ENCODE measurements around the gene B3GALT6.

Gene B3GALT6

GRCh38 chr1:1202831-1203560 is 29.0 kb upstream of the B3GALT6 start:
- no peak for DNase-seq

- no peak for DNase-seq
Observed at GRCh38 chr1:1203561-1204424, 28.2 kb upstream of the B3GALT6 start.

- no peak for DNase-seq
Observed at GRCh38 chr1:1204425-1204920, 27.6 kb upstream of the B3GALT6 start.

- no peak for DNase-seq
Observed at GRCh38 chr1:1204998-1205768, 26.9 kb upstream of the B3GALT6 start.

DNA sequence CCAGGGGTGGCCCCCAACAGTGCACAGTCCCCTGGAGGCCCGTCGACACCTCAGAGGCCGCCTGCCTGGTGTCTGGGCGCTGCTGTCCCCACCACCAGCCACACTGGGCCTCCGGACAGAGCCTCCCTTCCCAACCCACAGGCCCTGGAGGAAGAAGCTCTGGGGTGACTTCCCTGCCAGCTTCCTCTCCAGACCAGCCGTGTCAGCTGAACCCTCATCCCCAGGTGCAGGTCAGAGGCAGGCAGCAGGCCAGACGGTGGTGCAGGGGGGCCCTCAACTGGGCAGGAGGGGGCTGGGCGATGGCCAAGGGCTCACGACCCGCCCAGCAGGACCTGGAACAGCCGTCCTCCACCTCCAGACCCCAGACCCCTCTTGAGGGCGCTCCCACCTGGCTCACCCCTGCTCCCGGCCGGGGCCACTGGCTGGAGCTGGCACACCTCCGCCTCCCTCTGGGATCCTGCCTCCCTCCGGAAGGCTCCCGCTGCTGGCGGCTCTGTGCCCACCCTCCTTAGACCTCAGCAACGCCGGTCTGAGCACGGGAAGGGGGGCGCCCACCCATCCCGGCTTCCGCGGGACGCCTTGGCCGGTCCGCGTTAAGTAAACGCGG is 26.2 kb upstream of the B3GALT6 start:
- no peak for DNase-seq

GRCh38 chr1:1206376-1206965 is 25.6 kb upstream of the B3GALT6 start, which contains the start of gene TNFRSF18:
TNFRSF18 (minus strand) TSS chr1:1206592; CDS start chr1:1206571, 21 bp downstream.
- DNase-seq: peak; percentile 58

DNA sequence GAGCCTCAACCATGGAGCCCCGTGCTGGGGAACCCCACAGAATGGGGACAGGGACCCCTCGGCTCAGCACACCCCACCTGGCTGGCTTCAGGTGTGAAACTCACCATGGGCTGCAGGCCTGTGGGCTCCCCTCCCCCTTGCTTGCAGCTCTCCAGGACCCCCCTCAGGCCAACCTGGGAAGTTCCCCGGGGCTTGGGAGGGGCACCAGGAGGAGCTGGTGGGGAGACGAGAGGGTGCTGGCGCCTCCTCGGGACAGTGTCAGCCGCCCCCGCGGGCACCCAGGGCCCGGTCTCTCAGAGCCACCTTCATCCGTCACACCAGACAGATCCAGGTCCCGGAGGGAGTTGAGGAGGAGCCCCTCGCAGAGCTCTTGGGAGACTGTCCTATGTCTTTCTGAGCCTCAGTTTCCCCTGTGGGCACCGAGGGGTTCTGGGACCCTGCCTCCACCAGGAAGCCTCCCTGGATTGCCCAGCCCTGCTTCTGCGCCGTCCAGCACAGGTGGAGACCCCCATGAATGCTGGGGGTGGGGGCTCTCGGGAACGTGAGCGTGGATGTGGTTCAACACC is 25.0 kb upstream of the B3GALT6 start:
- no peak for DNase-seq

GRCh38 chr1:1207571-1207892 is 24.5 kb upstream of the B3GALT6 start:
- no peak for DNase-seq

DNA sequence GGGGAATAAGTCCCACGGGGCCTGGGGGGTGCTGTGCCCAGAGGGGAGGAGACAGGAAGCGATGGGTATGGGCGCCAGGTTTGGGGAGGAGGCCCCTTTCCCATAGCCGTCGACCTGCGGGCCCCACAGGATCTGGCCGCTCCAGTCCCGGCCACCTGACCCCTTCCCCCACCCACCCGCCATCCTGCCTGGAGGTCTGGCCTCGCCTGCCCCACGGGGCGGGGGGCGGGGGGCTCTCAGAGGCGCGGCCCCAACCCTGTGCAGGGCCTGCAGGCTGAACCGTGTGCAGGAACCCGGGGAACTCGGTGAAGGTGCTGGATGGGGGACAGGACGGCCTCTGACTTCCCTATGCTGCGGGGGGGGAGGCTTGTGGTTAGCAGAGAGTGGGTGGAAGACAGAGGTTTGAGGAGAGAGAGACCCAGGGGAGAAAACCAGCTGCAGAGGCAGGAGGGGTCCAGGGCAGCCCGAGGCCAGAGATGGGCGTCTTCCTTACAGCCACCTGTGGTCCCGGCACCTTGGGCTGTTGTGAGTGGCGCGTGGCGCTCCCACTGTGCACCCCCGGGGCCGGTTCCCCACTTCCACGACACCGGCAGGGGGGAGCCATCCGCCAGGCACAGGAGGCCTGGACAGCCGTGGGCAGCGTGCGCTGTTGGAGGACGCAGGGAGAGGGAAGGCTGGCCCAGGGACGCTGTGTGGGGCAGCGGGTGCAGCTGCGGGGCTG is 23.2 kb upstream of the B3GALT6 start:
- no peak for DNase-seq

DNA sequence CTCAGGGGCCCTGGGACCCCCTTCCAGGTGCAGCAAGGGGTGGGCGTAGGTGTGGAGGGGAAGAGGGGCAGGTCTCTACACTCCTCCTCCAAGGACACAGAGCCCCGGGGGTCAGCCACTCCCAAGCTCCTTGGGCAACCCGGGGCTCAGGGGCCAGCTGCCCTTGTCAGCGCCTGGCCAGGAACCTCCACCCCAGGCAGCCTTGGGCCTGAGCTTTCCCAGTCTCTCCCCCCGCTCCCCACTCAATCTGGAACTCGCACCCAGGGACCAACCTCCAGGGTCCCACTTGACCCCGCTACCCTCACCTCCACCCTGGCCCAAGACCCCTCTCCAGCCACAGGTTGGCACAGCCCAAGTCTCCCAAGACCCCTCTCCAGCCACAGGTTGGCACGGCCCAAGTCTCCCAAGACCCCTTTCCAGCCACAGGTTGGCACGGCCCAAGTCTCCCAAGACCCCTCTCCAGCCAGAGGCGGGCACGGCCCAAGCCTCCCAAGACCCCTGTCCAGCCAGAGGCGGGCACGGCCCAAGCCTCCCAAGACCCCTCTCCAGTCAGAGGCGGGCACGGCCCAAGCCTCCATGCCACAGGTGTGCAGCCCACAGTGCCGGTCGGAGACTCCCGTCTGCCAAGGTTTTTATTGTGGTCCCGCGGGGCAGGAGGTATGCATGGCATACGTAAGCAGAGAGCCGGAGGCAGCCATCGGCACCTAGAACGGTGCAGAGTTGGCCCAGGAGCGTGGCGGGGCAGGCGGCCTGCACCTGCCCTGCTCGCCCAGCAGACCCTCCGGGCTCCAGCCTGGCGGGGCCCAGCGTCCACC is 21.1 kb upstream of the B3GALT6 start:
- no peak for DNase-seq

- no peak for DNase-seq
Observed at GRCh38 chr1:1211541-1212441, 20.2 kb upstream of the B3GALT6 start.

DNA sequence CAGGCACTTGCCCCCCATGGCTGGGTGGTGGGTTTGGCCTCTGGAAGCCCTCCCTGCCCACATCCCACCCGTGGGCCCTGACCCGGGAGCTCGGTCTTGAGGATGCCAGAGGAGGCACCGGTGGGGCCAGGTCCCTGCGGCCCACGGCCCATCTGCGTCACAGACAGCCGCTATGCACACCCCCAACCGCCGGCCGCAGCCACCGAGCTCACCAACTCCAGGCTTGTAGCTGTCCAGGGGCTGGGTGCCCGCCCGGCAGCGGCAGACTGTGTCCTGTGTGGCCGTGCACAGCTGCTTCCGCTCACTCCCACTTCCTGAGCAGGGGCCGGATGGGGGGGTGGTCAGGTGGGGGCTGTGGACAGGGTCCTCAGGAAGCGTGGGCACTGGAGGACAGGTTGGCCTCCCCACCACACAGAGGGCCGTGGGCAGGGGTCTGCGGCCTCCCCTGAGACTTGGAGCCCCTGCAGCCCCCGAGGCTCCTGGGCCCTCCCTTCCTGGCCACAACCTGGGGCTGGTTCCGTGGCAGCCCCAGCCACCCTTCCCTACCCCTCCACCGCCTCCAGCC is 19.2 kb upstream of the B3GALT6 start:
- no peak for DNase-seq

GRCh38 chr1:1213345-1214265 is 18.4 kb upstream of the B3GALT6 start, which contains the start of gene TNFRSF4:
TNFRSF4 (minus strand) TSS chr1:1214153; CDS start chr1:1214127, 26 bp downstream.
- DNase-seq: peak; percentile 63

DNA sequence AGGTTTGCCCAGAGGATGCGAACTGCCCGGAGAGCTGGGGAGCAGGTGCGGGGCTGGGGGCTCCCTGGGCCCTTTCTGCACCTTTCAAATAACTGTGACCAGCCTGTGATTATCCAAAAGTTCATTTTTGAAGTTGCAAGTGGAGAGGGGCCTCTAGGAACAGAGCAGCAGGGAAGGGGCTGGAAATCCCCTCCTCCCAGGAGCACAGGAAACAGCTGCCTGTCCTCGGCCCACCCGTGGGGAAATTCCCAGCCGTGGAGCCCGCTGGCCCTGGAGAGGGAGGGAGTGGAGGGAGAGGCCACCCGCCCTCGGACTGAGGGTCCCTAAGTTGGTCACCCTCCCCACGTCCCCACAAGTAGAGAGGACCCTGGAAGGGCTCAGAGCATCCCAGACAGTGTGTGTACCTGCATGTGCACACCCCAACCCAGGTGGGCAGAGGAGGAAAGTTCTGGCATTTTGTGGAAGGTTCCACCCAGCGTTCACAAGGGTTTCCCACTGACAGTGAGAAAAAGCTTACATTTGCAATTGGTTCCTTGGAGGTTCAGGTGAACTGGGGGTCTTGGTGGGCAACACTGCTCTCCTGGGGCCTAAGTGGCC is 16.9 kb upstream of the B3GALT6 start:
- DNase-seq: no peak

DNA sequence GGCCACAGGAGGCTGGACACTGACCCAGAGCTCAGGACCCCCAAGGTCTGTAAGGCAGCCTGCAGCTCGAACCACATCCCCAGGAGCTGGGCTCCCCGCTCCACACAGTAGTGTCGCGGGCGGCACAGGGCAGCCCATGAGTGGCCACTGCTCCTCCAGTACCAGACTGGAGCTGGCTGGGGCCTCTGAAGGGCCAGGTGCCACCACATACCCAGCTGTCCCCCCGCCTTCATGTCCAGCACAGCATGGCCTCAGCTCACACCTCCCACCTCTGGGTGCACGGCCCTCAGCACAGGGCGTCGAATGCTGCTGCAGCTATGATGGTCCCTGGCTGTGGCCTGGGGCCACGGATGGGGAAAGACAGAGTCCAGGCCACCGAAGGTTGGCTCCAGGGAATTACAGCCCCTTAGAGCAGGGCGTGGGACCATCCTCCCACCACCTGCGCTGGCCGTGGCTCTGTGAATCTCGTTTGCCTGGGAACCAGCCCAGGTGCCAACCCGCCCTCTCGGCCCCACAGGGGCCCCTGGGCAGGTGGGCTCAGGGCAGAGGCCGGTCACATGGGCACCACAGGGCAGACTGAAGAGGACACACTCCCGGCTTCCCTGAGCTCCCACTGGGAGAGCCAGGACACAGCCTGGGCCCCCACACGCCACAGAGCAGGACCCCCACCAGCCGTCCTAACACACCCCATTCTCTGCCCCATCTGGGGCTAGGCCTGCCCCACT is 16.0 kb upstream of the B3GALT6 start:
- no peak for DNase-seq

DNA sequence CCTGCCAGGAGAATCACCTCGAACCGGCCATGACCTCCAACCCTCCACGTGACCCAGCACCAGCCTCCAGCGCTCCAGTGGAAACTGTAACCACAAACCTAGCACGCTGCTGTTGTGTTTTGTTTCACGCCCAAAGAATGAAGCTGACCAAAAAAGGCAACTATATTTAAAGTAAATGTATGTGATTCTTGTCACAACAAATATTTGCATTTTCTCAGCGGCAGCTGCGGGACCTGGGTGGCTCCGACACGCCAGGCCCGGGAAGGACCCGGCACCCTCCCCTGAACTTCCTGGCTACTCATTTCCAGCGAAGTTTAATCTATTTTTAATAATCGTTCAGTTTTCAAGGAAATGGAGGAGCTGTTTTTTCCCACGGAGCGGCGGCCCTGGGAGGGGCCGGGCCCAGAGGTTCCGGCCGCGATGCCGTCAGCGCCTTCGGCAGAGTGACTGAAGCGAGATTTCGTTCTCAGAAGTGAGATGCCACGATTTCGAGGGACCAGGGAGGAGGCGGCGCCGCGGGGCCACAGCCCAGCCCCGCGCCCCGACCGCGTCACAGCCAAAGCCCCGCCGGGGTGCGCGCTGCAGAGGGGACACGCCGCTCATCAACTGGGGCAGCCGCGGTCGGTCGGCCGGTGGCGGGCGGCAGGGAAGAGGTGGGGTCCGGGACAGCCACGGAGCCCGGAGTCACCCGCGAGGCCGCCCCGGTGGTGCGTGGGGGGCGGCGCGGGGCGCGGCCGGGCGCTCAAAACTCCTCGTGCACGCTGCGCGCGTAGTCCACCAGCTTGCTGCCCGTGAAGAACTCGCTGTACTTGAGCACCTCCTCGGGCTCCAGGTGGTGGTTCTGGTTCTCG is 15.0 kb upstream of the B3GALT6 start:
- DNase-seq: no peak

All from stimulated activated CD4-positive, alpha-beta T cell treated with anti-CD3 and anti-CD28 coated beads, Interleukin-12 subunit alpha, Interleukin-12 subunit beta, amount 100 ng/mL, for 4 hours (primary cell).